ENCODE data around the gene TFDP3. TPM values are rescaled to one million over a fixed set of nuclear protein-coding genes. Genes with fewer than 3 reads are reported as not detected.

The TFDP3 gene
- total RNA-seq, 1 donor = not detected

GRCh38 chrX:133213117-133213516 is 5.0 kb downstream of the TFDP3 start:
- Histone ChIP-seq H3K27ac (ENCODE audit: low read depth, low read length) (no peak overlapping the region), H3K4me3 (ENCODE audit: insufficient read depth, low read length) (no peak overlapping the region), H3K9me3 (ENCODE audit: low read depth, low read length) (no peaks in the 10 kb centered on the region), H2AFZ (ENCODE audit: low read length) (no peak overlapping the region), H3K4me1 (ENCODE audit: insufficient read depth, low read length) (no peaks in the 10 kb centered on the region), H3K27me3 (ENCODE audit: insufficient read depth, low read length) (peaks cover 7% of the 10 kb centered on the region), H3K4me2 (ENCODE audit: insufficient read depth, low read length) (no peak overlapping the region), H3K79me2 (ENCODE audit: insufficient read depth, low read length) (no peaks in the 10 kb centered on the region), H3K36me3 (ENCODE audit: insufficient read depth, low read length) (no peaks in the 10 kb centered on the region), H4K20me1 (ENCODE audit: insufficient read depth, low read length) (no peaks in the 10 kb centered on the region)
- no peak for TF ChIP-seq CTCF (IDR thresholded peaks at IDR 0.05; ENCODE audit: extremely low read depth, low read depth, low read length)
- DNase-seq (ENCODE audit: insufficient read length, low spot score, missing footprints) = no peak

- no peak for TF ChIP-seq CTCF (IDR thresholded peaks at IDR 0.05; ENCODE audit: extremely low read depth, low read depth, low read length)
- peaks cover 8% of the 10 kb centered on the region for H3K27me3 ChIP-seq (ENCODE audit: insufficient read depth, low read length)
- H3K4me1 ChIP-seq (ENCODE audit: insufficient read depth, low read length) = no peaks in the 10 kb centered on the region
- no peaks in the 10 kb centered on the region for H3K36me3 ChIP-seq (ENCODE audit: insufficient read depth, low read length)
- no peak for DNase-seq (ENCODE audit: insufficient read length, low spot score, missing footprints)
- H2AFZ ChIP-seq (ENCODE audit: low read length) = no peak overlapping the region
- no peak overlapping the region for H3K4me2 ChIP-seq (ENCODE audit: insufficient read depth, low read length)
- no peak overlapping the region for H3K27ac ChIP-seq (ENCODE audit: low read depth, low read length)
- no peak overlapping the region for H3K4me3 ChIP-seq (ENCODE audit: insufficient read depth, low read length)
- no peaks in the 10 kb centered on the region for H4K20me1 ChIP-seq (ENCODE audit: insufficient read depth, low read length)
- no peaks in the 10 kb centered on the region for H3K9me3 ChIP-seq (ENCODE audit: low read depth, low read length)
- no peaks in the 10 kb centered on the region for H3K79me2 ChIP-seq (ENCODE audit: insufficient read depth, low read length)
These were observed 10.4 kb downstream of the TFDP3 start for GRCh38 chrX:133207751-133208150.

- H3K27me3 ChIP-seq (ENCODE audit: insufficient read depth, low read length) = peaks cover 3% of the 10 kb centered on the region
- H3K4me1 ChIP-seq (ENCODE audit: insufficient read depth, low read length) = no peaks in the 10 kb centered on the region
- no peaks in the 10 kb centered on the region for H4K20me1 ChIP-seq (ENCODE audit: insufficient read depth, low read length)
- no peak for TF ChIP-seq CTCF (IDR thresholded peaks at IDR 0.05; ENCODE audit: extremely low read depth, low read depth, low read length)
- H2AFZ ChIP-seq (ENCODE audit: low read length) = no peak overlapping the region
- no peaks in the 10 kb centered on the region for H3K9me3 ChIP-seq (ENCODE audit: low read depth, low read length)
- DNase-seq (ENCODE audit: insufficient read length, low spot score, missing footprints) = no peak
- no peaks in the 10 kb centered on the region for H3K36me3 ChIP-seq (ENCODE audit: insufficient read depth, low read length)
- no peak overlapping the region for H3K27ac ChIP-seq (ENCODE audit: low read depth, low read length)
- H3K4me3 ChIP-seq (ENCODE audit: insufficient read depth, low read length) = no peak overlapping the region
- H3K79me2 ChIP-seq (ENCODE audit: insufficient read depth, low read length) = no peaks in the 10 kb centered on the region
- no peak overlapping the region for H3K4me2 ChIP-seq (ENCODE audit: insufficient read depth, low read length)
These were observed 26.5 kb downstream of the TFDP3 start for GRCh38 chrX:133191739-133192039.

GRCh38 chrX:133190877-133191738 is 27.0 kb downstream of the TFDP3 start:
- H4K20me1 ChIP-seq (ENCODE audit: insufficient read depth, low read length) = no peaks in the 10 kb centered on the region
- DNase-seq (ENCODE audit: insufficient read length, low spot score, missing footprints) = no peak
- TF ChIP-seq CTCF (IDR thresholded peaks at IDR 0.05; ENCODE audit: extremely low read depth, low read depth, low read length) = no peak

More at GRCh38 chrX:133190877-133191738, 27.0 kb downstream of the TFDP3 start:
- Histone ChIP-seq H3K27ac (ENCODE audit: low read depth, low read length) (no peak overlapping the region), H3K27me3 (ENCODE audit: insufficient read depth, low read length) (peaks cover 3% of the 10 kb centered on the region), H3K36me3 (ENCODE audit: insufficient read depth, low read length) (no peaks in the 10 kb centered on the region), H3K4me2 (ENCODE audit: insufficient read depth, low read length) (no peak overlapping the region), H2AFZ (ENCODE audit: low read length) (no peak overlapping the region), H3K4me3 (ENCODE audit: insufficient read depth, low read length) (no peak overlapping the region), H3K9me3 (ENCODE audit: low read depth, low read length) (no peaks in the 10 kb centered on the region), H3K79me2 (ENCODE audit: insufficient read depth, low read length) (no peaks in the 10 kb centered on the region), H3K4me1 (ENCODE audit: insufficient read depth, low read length) (no peaks in the 10 kb centered on the region)
